VCaP (cell line): Measurements from ENCODE around the gene MARCHF2.

Experiments
- H3K27ac ChIP-seq: fragments of 450-650 bp; 2 replicates; pipeline ENCODE4 v1.5.1; 2017
- CTCF ChIP-seq: fragments of 450-650 bp; conservative IDR thresholded peaks from 2 replicates; pipeline ENCODE4 v1.5.1; 2017; ENCODE audit warnings: mild to moderate bottlenecking, moderate library complexity

MARCHF2 gene

GRCh38 chr19:8387688-8388611 is 25.2 kb upstream of the MARCHF2 start:
- H3K27ac ChIP-seq = peak overlapping the region; percentile 34
- no peak for TF ChIP-seq CTCF

GRCh38 chr19:8388612-8388958 is 24.5 kb upstream of the MARCHF2 start:
- peak overlapping the region; percentile 34; the same call in 1 of the 2 replicates for H3K27ac ChIP-seq
- no peak for TF ChIP-seq CTCF

GRCh38 chr19:8389891-8390616 is 23.1 kb upstream of the MARCHF2 start, which contains the start of gene RAB11B:
TSS of gene RAB11B (plus strand) at chr19:8390360. CDS start at chr19:8390417, 57 bp downstream.
- TF ChIP-seq CTCF = no peak
- peak within 1 kb of the TSS; percentile 94 for H3K27ac ChIP-seq

- TF ChIP-seq CTCF = no peak
- H3K27ac ChIP-seq = peak overlapping the region; percentile 94
Measured at GRCh38 chr19:8390617-8390981, 22.5 kb upstream of the MARCHF2 start.

GRCh38 chr19:8391198-8392016 is 21.7 kb upstream of the MARCHF2 start:
- TF ChIP-seq CTCF = no peak
- no peak overlapping the region for H3K27ac ChIP-seq

GRCh38 chr19:8392017-8392591 is 21.0 kb upstream of the MARCHF2 start:
- H3K27ac ChIP-seq = no peak overlapping the region

More at GRCh38 chr19:8392017-8392591, 21.0 kb upstream of the MARCHF2 start:
- TF ChIP-seq CTCF = no peak
